ENCODE measurements around the gene KCMF1. TPM values are rescaled to one million over a fixed set of nuclear protein-coding genes. Genes with fewer than 3 reads are reported as not detected.

KCMF1 gene
- polyA plus RNA-seq (75.9 to 111 TPM (median 95.1 TPM) in 3 replicates), polyA minus RNA-seq (37.2 to 92.6 TPM (median 66.0 TPM) in 3 replicates)
- polyA plus RNA-seq (2011; ENCODE audit: low read depth), result 45.0 TPM
- polyA plus RNA-seq (2011; cell fraction: cytosol; rRNA removed), result 70.6 and 146 TPM in 2 replicates
- 45.6 and 50.4 TPM in 2 replicates for polyA plus RNA-seq (2011; cell fraction: nucleus; rRNA removed)
- 60.5 and 86.0 TPM in 2 replicates for polyA plus RNA-seq (2012; ENCODE audit: low replicate concordance)
- polyA minus RNA-seq (2011; cell fraction: cytosol; rRNA and poly(A)+ RNA removed), result 33.4 TPM
- polyA minus RNA-seq (2011; cell fraction: nucleus; rRNA and poly(A)+ RNA removed), result 11.4 and 38.1 TPM in 2 replicates

DNA sequence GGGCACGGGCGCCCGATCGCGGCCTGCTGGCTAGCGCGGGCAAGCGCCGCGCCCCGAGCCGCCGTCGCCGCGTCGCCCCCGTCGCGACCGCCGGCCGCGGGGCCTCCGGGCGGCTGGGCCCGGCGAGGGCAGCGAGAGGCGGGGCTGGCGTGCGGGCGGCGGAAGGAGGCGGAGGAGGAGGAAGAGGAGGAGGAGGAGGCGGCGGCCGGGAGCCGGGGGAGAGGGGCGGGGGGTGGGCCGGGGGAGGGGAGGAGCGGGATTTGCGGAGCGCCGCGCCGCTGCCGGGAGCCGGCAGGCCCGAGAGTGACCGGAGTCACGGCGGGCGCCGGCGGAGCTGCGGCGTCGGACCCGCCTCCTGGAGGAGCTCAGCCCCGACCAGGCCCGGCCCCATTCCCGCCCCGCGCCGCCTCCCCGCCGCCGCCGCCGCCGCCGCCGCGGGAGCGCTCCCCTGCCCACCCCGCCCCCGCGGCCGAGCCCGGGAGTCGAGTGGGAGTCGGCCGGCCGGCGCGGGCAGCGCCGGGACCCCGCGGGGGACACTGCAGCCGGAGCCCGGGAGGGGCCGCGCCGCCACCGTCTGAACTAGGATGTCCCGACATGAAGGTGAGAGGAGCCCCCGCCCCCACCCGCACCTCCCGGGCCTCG is at the start of gene KCMF1:
TSS of gene KCMF1 (plus strand) at position 294 of the 642 bp plus-strand sequence. CDS start at position 585, 291 bp downstream.
- Histone ChIP-seq H4K20me1 (ENCODE audit: control insufficient read depth, extremely low read depth, insufficient read depth, low read length) (peaks cover 7% of the 10 kb centered on the region), H3K79me2 (ENCODE audit: control insufficient read depth, insufficient read depth, low read length) (peaks cover 85% of the 10 kb centered on the region), H3K4me3 (ENCODE audit: control insufficient read depth in 2 of 3, extremely low read depth in 1 of 3, insufficient read depth in 2 of 3, low read depth in 1 of 3, low read length in 3 of 3) (peak within 1 kb of the TSS; percentile 92 to 99 (median 97)), H3K9me3 (ENCODE audit: control insufficient read depth, low read depth, low read length) (no peaks in the 10 kb centered on the region), H3K9me1 (ENCODE audit: control insufficient read depth, extremely low read depth, insufficient read depth, low read length) (no peaks in the 10 kb centered on the region), H3K4me1 (ENCODE audit: control insufficient read depth, extremely low read depth, insufficient read depth, low read length) (peaks cover 12% of the 10 kb centered on the region), H3K4me2 (ENCODE audit: control insufficient read depth, extremely low read depth, insufficient read depth, low read depth, low read length) (peak within 1 kb of the TSS; percentile 96), H3K27ac (ENCODE audit: control insufficient read depth, insufficient read depth, low read length) (peak within 1 kb of the TSS; percentile 98), H3K9ac (ENCODE audit: control insufficient read depth, extremely low read depth, insufficient read depth, low read length) (peak within 1 kb of the TSS; percentile 97), H3K27me3 (ENCODE audit: control insufficient read depth, extremely low read depth, insufficient read depth, low read length) (no peaks in the 10 kb centered on the region), H2AFZ (ENCODE audit: control insufficient read depth, low read length) (peak within 1 kb of the TSS; percentile 23), H3K36me3 (ENCODE audit: control insufficient read depth in 2 of 2, extremely low read depth in 1 of 2, insufficient read depth in 2 of 2, low read length in 2 of 2) (peaks cover 2 to 9% of the 10 kb centered on the region in 2 experiments)
- DNase-seq (ENCODE audit: low read depth, low spot score) (no peak), FAIRE-seq (no peak)
- dilution Hi-C loops (cut with MboI; ENCODE audit: extremely low pct_ligation_motif_present, low sequenced_read_pairs), result no loop called here
- no peak for TF ChIP-seq EZH2 (IDR thresholded peaks at IDR 0.05; ENCODE audit: low read length)
- TF ChIP-seq, protein P1, sequence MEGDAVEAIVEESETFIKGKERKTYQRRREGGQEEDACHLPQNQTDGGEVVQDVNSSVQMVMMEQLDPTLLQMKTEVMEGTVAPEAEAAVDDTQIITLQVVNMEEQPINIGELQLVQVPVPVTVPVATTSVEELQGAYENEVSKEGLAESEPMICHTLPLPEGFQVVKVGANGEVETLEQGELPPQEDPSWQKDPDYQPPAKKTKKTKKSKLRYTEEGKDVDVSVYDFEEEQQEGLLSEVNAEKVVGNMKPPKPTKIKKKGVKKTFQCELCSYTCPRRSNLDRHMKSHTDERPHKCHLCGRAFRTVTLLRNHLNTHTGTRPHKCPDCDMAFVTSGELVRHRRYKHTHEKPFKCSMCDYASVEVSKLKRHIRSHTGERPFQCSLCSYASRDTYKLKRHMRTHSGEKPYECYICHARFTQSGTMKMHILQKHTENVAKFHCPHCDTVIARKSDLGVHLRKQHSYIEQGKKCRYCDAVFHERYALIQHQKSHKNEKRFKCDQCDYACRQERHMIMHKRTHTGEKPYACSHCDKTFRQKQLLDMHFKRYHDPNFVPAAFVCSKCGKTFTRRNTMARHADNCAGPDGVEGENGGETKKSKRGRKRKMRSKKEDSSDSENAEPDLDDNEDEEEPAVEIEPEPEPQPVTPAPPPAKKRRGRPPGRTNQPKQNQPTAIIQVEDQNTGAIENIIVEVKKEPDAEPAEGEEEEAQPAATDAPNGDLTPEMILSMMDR (optimal IDR thresholded peaks at IDR 0.05 in 1 of 3, IDR thresholded peaks at IDR 0.05 in 1 of 3, conservative IDR thresholded peaks at IDR 0.05 in 1 of 3; ENCODE audit: extremely low read depth in 1 of 3, insufficient read depth in 2 of 3, low read length in 3 of 3), result no peak

DNA sequence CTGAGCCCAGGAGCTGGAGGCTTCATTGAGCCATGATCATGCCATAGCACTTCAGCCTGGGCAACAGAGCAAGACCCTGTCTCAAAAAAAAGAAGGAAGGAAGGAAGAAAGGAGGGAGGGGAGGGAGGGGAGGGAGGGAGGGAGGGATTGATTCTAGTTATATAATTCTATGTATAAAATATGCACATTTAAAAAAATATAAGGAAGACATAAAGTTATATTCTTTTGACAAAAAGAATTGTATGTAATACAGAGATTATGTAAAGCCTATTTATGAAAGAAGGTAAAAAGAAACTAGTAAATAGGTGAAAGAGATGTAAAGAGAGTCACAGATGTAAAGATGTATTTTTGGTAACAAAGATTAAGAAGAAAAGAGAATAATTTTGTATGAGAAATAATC is 48.0 kb upstream of the KCMF1 start:
- no peak overlapping the region for H3K27ac ChIP-seq (ENCODE audit: control insufficient read depth, insufficient read depth, low read length)
- no peak overlapping the region for H2AFZ ChIP-seq (ENCODE audit: control insufficient read depth, low read length)
- no peak overlapping the region for H3K9ac ChIP-seq (ENCODE audit: control insufficient read depth, extremely low read depth, insufficient read depth, low read length)
- TF ChIP-seq, protein P1 (optimal IDR thresholded peaks at IDR 0.05 in 1 of 3, IDR thresholded peaks at IDR 0.05 in 1 of 3, conservative IDR thresholded peaks at IDR 0.05 in 1 of 3; ENCODE audit: extremely low read depth in 1 of 3, insufficient read depth in 2 of 3, low read length in 3 of 3), result no peak
- no peak for TF ChIP-seq EZH2 (IDR thresholded peaks at IDR 0.05; ENCODE audit: low read length)
- H3K36me3 ChIP-seq (ENCODE audit: control insufficient read depth in 2 of 2, extremely low read depth in 1 of 2, insufficient read depth in 2 of 2, low read length in 2 of 2), result no peaks in the 10 kb centered on the region
- H3K4me2 ChIP-seq (ENCODE audit: control insufficient read depth, extremely low read depth, insufficient read depth, low read depth, low read length), result no peak overlapping the region
- H3K4me1 ChIP-seq (ENCODE audit: control insufficient read depth, extremely low read depth, insufficient read depth, low read length), result peaks cover 48% of the 10 kb centered on the region
- DNase-seq (ENCODE audit: low read depth, low spot score), result no peak
- dilution Hi-C loops (cut with MboI; ENCODE audit: extremely low pct_ligation_motif_present, low sequenced_read_pairs), result no loop called here
- H3K79me2 ChIP-seq (ENCODE audit: control insufficient read depth, insufficient read depth, low read length), result no peaks in the 10 kb centered on the region
- no peak for FAIRE-seq
- no peaks in the 10 kb centered on the region for H3K9me1 ChIP-seq (ENCODE audit: control insufficient read depth, extremely low read depth, insufficient read depth, low read length)
- no peak overlapping the region for H3K4me3 ChIP-seq (ENCODE audit: control insufficient read depth in 2 of 3, extremely low read depth in 1 of 3, insufficient read depth in 2 of 3, low read depth in 1 of 3, low read length in 3 of 3)
- no peaks in the 10 kb centered on the region for H3K9me3 ChIP-seq (ENCODE audit: control insufficient read depth, low read depth, low read length)
- no peaks in the 10 kb centered on the region for H4K20me1 ChIP-seq (ENCODE audit: control insufficient read depth, extremely low read depth, insufficient read depth, low read length)
- H3K27me3 ChIP-seq (ENCODE audit: control insufficient read depth, extremely low read depth, insufficient read depth, low read length), result no peaks in the 10 kb centered on the region
